GM20431 (cell line): ENCODE data around the gene PDE7B.

Experiments used
- in situ Hi-C: fragments of 300-500 bp; cut with MseI, MboI; formaldehyde crosslinking; loops from one replicate; pipeline ENCODE4 v1.15.0; 2020; ENCODE audit warnings: low sequenced_read_pairs; ENCODE audit not compliant: unreplicated experiment

Gene PDE7B

DNA sequence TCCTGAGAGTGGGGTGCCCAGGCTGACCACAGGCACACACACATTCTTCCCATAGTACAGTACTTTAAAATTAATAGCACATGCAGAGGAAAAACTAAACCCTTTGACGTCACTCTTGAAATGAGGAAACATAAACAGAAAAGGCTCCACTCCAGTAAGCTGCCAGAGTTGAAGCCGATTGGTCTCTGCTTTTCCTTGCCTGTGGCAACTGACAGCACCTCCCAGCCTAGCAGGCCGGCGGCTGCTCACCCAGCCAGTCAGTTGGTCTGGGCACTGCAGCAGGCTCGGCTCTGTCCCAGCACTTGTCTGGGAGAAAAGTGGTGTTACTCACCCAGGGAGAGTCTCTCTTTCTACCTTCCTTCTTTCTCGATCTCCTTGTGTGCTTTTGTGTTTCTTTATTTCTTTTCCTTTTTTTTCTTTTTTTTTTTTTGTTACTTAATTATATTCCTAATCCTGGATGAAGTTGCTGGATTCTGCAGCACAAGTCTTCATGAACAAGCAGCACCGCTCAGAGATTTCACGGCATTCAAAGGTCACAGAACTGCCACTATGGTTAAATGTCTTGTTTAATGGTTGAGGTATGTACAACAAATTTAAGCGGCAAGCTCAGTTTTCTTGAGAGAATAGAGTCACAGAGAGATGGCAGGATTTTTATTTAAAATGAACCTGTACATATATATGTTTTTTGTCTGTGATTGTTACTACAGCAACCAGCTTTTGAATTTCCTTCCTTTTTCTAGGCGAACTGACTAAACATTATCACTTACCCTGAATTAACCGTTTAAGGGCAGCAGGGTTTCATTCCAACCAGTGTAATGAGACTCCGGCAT lies at the start of gene PDE7B:
TSS of gene PDE7B (plus strand) at position 260 of the 830 bp plus-strand sequence.
- in situ Hi-C loops, result no loop called here

DNA sequence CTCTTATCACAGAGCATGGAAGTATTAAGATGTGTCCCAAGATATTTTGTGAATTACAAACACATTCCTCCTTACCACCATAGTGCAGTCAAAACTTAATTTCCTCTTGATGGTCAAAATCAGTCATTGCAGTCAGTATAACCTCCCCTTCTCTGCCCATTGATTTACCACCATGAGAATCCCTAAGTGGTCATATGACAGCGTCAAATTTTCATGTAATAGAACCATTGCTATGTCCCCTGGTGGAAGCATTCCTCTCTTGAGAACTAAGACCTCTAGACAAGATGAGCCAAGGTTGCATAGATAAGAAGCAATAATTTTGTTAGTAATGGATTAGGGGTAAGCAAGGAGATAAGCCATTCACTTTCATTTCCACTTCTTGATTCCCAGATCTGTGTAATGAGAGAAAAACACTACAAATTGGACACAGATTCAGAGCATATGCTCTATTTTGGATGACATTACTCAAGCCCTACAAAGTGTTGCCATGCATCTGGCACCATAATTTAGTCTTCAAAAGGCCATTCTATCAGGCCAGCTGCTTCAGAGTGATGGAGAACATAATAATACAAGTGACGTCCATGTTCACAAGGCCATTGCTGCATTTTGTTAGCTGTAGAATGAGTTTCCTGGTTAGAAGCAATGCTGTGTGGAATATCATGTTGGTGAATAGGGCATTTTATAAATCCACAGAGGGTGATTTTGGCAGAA lies 49.6 kb upstream of the PDE7B start:
- in situ Hi-C loops, result no loop called here

DNA sequence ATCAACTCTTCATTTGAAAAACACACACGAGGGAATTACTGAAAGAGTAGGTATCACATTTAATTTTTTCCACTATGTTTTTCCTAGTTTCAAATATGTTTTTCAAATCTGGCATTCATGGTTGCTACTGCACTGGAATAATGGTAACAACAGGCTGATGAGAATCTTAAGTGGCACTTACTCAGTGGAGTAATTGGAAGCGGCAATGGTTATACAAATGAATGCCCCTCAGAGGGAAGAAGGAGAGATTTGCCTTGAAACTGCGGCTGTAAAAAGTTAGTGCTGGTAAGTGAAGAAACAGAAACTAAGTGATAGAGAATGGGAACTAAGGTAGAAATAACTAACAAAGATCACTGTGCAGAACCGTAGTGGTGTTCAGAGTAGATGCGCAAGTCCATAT lies 41.0 kb upstream of the PDE7B start:
- in situ Hi-C loops, result no loop called here

DNA sequence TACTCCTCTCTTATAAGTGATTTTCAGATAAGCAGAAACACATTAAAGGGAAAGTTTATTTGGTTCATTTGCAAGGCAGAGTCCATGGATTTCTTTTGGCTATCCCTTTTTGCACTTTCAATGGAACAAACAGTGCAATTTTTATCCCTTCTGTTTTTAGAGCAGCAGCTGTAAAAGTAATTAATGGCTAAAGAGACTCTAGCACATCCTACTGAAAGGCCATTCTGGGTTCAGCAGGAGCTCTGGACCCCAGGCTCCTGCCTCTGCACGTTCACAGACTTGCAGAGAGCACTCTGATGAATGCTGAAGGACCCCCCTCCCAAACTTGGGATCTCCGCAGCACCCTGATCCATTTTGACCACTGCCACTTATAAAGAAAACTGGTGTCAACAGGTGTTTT lies 40.3 kb upstream of the PDE7B start:
- in situ Hi-C loops, result no loop called here

DNA sequence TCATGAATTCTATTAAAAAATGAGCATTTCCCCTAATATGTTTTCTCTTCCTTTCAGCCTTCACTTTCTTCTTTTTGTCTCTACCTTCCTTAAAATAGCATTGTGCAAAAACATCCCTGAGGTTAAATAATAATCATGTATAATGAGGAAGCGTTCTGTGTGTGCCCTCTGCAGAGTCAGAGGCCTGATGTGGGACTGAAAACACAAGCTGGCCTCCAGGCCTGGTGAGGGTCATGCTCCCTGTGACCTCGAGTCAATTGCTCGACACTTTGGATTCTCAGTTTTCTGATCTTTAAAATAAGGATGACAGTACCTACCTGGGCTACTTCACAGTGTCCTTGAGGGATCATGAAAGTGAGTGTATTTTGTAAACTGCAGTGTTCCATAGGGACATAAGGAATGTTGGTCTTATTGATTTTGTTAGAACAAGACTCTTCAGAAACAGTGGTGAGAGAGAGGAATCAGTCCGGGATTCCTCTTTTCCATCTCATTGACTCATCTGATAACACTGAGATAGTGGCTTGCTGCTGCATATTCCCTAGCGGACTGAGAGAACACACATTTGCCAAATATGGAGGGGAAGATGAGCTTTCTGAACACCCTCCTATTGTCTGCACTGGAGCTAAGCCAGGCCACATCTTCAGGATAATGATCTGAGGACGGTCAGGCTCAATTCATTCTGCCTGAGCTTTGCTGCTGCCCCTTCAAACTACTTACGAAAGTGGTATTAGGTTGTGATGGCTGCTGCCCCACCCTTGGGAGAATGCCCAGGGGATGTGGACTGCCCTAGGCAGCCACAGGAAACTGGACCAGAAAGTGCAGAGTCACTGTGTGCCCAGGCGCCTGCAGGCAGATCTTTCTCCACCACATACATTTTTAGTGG lies 39.6 kb upstream of the PDE7B start:
- in situ Hi-C loops, result no loop called here

DNA sequence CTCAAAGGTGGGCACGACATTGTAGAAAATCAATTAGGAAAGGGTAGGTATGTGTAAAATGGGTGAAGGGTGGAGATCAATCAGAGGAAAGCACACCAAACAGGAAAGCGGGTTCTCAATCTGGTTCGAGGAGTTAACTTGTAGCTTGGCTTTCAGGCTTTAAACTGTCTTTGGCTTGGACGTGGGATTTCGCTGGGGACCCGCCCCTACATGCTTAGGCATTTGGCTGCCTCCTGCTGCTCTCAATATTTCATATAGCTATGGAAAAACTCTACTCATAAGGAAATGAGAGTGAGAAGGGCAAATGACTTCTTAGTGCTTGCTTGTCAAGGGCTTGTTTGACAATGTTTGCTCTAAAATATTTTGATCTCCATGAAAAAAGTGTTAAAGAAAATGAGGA lies 38.1 kb upstream of the PDE7B start:
- in situ Hi-C loops, result no loop called here

DNA sequence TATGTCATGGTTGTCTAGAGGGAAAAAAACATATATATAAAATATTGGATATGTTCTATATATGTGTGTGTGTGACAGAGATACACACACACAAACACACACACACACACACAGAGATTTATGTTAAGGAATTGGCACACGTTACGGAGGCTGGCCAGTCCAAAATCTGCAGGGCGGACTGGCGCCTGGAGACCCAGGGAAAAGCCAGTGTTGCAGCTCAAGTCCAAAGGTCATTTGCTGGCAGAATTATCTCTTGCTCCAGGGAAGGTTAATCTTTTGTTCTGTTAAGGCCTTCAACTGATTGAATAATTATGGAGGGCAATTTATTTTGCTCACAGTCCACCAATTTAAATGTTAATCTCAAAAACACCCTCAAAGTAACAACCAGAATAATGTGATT lies 37.5 kb upstream of the PDE7B start:
- in situ Hi-C loops, result no loop called here

DNA sequence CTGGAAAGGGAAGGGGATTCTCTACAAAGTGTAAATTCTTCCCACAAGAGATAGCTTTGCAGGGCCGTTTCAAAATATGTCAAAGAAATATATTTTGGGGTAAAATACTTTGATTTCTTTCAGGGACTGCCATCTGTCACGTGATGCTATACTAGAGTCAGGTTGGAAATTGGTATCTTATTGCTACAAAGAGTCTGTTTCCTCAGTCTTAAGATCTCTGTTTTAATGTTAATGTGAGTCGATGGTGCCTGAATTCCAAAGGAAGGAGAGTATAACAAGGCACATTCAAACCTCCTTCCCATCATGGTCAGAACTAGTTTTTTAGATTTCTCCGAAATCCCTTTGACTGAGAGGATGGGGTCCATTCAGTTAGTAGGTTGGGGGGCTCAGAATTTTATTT lies 36.3 kb upstream of the PDE7B start:
- in situ Hi-C loops, result no loop called here

DNA sequence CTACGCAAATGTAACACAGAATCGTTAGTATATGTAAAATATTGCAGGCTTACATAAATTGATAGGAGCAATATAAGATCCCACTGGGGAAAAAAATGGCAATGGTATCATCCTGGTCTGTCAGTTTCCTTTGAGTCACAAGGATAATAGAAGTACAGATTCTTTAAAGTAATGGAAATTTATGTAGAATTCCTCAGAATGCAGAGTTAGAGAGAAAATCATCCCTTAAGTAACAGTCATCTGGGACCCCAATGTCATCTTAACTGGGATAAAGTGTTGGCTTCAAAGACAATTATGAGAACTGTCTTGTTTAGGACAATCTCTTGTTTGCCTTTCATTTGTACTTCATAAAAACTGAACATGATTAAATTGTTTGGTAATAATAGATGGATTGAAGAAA lies 34.5 kb upstream of the PDE7B start:
- in situ Hi-C loops, result no loop called here

DNA sequence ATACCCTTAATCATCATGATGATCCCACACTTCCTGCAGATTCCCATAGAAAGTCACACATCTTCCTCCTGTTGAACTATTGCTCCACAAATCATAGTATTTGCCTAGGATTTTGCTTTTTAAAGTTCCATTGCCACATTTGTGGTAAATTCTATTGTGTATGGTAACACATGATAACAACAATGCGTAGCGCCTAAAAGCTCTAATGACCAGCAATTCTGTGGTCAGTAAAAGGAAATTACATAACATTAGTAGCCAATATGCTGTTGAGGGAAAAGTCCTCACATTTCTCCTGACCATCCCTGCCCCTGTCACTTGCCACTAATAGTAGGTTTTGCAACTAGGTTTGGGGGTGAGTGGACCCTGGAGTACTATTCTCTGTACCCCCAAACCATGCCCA lies 31.8 kb upstream of the PDE7B start:
- in situ Hi-C loops, result no loop called here

DNA sequence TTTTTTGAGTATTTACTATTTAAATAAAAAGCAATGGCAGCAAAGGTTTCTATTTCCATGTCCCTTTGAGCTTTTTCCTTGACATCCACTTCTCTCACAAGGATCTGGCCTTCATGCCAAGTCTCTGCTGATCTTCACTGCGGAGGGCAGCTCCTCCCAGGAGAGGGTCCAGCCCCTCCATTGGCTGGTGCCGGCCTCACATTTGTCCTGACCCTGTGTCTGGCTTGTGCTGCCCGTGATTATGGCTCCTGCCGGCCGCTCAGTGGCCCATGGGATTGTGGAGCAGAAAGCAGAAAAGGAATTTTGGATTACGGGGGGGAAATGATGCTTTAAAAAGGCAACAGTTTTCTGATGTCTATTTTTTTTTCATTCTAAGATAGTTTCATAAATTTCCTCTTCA lies 31.2 kb upstream of the PDE7B start:
- in situ Hi-C loops, result no loop called here

DNA sequence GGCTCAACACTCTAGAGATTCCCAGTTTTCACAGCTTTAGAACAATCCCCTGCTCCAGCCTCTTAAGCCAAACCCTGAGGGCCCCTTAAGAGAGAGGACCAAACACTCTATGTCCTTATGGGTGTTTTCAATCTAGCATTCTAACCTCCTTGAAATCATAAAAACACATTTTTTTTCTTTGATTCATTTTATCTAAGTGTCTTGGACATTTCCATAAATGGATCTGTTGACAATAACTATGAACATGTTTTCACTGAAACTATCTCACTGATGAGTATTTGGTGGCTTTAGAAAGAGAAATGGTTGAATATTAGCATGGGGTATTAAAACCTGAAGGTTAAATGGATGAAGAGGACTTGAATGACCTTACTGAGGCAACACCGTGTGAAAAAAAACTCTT lies 27.6 kb upstream of the PDE7B start:
- in situ Hi-C loops, result no loop called here

DNA sequence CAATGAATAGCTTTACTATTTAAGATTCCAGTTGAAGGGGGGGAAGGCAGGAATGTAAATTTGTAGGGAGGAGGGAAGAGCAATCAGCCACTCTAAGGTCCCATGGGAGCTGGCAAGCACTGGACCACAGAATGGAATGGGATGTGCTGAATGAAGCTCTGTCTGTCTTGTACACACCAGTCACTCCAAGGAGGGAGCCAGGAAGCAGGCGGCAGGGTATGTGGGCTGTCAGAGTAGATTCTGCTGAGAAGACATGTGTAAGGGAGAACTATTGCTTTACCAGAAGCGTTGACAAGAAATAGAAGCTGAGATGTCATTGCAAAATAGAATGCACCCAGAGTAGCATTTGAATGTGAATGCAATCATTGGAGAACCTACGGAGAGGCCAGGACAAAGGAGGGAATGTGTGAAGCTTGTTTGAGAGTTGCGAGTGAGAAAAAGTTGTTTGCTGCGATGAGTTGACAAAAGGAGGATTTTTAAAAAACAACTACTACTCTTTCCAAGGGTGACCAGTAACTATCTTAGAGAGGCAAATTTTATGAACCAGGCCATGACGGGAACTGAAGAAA lies 25.2 kb upstream of the PDE7B start:
- in situ Hi-C loops, result no loop called here

DNA sequence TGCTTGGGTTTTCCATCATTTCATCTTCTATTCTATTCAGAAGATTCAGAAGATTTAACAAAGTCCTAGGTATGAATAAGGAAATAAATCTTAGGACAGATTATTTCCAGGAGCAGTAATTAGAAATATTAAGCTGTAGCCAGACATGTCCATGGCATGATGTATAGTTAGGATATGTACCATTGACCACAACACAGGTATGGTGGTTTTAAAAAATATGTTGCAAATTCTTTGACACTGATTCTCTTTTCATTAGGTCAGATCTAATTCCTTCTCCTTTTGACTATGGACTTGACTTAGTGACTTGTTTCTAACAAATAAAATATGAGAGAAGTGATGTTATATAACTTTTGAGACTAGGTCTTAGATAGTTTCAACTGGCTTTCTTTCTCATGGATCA lies 23.5 kb upstream of the PDE7B start:
- in situ Hi-C loops, result no loop called here

DNA sequence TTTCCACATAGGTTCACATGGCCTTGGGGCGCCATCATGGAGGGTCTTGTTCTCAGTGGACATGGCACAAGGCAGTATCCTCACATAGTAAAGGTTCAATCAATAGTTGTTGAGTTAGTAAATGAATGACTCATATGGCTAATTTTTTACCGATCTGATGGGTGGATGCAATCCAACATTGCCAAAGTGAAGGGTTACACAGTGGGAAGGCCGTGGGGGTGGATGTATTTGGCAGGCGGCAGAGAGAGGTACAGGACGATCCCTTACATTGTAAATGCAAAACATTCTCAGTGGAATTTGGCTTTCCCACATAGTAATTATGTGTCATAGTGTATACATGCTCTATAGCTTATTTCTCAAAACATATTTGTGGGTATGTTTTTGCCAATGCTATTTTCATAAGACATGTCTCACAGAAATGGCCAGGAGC lies 21.0 kb upstream of the PDE7B start:
- in situ Hi-C loops, result no loop called here

DNA sequence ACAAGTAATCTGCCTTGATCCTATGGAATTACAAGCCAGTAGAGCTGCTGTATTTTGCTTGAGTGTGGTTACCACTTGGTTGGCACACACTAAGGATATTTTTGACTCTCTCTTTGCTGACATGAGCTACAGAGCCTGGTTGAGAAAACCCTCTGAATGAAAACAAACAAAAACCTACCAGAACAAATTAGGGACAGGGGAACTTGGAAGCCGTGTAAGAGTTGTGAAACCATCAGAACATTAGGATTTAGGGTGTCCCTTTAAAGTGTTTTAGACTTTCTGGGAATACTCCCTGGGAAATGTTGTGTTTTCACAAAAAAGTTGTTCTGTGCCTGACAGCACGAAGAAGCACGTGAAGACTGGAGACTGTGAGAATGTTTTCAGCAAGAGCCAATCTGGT lies 20.5 kb upstream of the PDE7B start:
- in situ Hi-C loops, result no loop called here

DNA sequence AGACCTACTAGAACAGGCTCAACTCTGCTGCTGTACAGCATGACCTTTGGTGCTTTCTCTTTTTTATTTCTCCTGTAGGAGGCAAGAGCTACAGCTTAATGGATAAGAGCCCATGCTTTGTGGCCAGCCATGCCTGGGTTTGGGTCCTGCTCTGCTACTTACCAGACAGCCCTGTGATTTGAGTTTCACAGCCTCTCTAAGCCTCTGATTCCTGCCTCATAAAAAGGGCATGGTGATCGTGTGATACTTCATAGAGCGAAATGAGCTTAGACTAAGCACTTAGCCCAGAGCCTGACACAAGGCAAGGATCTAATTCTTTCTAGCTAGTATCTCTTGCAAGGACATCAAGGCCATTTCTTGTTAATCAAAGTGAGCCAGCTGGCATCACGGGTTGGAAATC lies 19.3 kb upstream of the PDE7B start:
- in situ Hi-C loops, result no loop called here

DNA sequence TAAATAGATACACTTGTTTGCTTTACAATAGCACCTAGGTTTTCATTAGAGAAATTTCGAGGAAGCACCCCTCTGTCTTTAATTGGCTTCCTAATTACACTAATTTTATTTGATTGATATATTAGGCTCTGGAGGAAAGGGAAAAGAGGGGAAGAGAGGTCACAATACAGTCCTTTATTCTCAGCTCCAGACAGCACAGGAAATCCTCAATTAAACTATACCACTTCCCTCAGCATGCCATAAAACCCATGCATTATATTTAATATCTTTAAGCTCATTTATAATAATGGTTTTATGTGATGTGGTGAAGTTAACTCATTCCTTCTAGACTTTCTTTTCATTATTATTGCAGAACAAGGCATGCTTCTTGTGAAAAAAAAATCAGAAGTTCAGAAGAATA lies 17.7 kb upstream of the PDE7B start:
- in situ Hi-C loops, result no loop called here

DNA sequence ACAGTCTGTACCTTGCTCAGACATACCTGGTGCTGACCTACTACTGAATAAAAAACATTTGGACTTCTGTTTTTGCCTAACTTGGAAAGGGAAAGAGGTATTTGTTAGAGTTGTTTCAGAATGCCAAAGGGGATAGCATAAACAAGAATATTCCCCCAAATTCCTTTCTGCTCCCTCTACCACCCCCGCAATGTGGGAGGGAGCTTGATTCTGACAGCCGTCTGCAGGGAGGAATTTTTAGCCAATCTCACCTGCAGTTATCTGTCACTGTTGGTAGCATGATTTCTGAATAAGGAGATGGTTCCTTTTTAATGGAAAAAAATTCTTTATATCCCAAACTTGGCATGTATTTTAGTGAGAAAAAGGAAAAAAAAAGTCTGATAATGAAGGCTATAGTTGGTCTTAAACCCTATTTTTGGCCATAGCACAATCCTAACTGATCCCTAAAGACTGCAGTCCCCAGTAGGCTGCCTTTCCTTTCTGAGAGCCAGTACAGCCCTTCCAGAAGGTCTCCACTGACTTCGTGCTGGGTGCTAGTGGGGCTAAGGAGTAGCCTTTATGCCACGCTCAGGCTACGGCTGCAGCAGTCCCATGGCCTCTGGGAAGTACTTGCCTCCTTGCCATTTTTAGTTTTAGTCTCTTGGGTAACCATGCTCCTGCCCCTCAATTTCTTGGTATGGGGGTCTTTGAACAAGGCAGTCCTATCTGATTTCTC lies 13.6 kb upstream of the PDE7B start:
- in situ Hi-C loops, result no loop called here

DNA sequence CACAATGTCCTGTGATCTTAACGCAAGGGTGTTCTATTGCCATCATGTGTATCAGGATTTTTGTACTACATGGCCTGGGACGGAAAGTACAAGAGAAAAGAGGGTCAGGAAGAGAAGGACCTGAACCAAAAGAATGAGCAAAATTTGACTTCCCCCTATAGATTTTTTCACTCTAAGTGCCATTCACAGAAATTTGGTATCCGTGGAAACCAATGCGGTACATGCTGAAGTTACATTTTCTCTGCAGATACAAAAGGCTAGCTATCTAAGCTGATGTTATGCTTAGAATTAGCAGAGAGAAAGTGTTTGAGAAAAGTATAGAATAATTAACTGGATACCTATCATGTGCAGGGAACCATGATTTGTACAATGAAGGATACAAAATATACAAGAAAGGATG lies 12.4 kb upstream of the PDE7B start:
- in situ Hi-C loops, result no loop called here
